ENCODE results near the gene COBLL1.

The COBLL1 gene

GRCh38 chr2:164789968-164790367 is 51.7 kb downstream of the COBLL1 start:
- no peak overlapping the region for H3K27ac ChIP-seq
- H3K4me3 ChIP-seq = no peak overlapping the region
- no peaks in the 10 kb centered on the region for H4K20me1 ChIP-seq
- no peaks in the 10 kb centered on the region for H3K27me3 ChIP-seq
- TF ChIP-seq Cebpa-rat (IDR thresholded peaks at IDR 0.05) = no peak
- H3K4me1 ChIP-seq = 0 out of 2 replicates have a peak, but pooled peaks cover 7% of the 10 kb centered on the region
- H3K9ac ChIP-seq = no peak overlapping the region
- H3K9me3 ChIP-seq = no peaks in the 10 kb centered on the region
- H3K4me2 ChIP-seq = no peak overlapping the region
- H3K36me3 ChIP-seq = no peaks in the 10 kb centered on the region

- no peak for TF ChIP-seq Cebpa-rat (IDR thresholded peaks at IDR 0.05)
- H3K4me3 ChIP-seq = no peak overlapping the region
- H3K4me2 ChIP-seq = no peak overlapping the region
- no peak overlapping the region for H3K27ac ChIP-seq
- no peaks in the 10 kb centered on the region for H3K9me3 ChIP-seq
- no peaks in the 10 kb centered on the region for H4K20me1 ChIP-seq
- no peaks in the 10 kb centered on the region for H3K4me1 ChIP-seq
- no peak overlapping the region for H3K9ac ChIP-seq
- H3K27me3 ChIP-seq = no peaks in the 10 kb centered on the region
- H3K36me3 ChIP-seq = no peaks in the 10 kb centered on the region
These were observed 54.8 kb downstream of the COBLL1 start for GRCh38 chr2:164786787-164787186.

GRCh38 chr2:164785457-164785856 is 56.2 kb downstream of the COBLL1 start:
- Histone ChIP-seq H3K4me3 (no peak overlapping the region), H3K4me1 (no peaks in the 10 kb centered on the region), H3K36me3 (no peaks in the 10 kb centered on the region), H3K9me3 (no peaks in the 10 kb centered on the region), H3K4me2 (no peak overlapping the region), H3K27me3 (no peaks in the 10 kb centered on the region), H3K9ac (no peak overlapping the region), H4K20me1 (no peaks in the 10 kb centered on the region), H3K27ac (no peak overlapping the region)
- no peak for TF ChIP-seq Cebpa-rat (IDR thresholded peaks at IDR 0.05)

- Histone ChIP-seq H3K27ac (no peak overlapping the region), H3K36me3 (no peaks in the 10 kb centered on the region), H4K20me1 (no peaks in the 10 kb centered on the region)
These were observed 57.2 kb downstream of the COBLL1 start for GRCh38 chr2:164784376-164784775.

GRCh38 chr2:164782323-164782722 is 59.3 kb downstream of the COBLL1 start:
- H3K4me3 ChIP-seq = no peak overlapping the region
- no peaks in the 10 kb centered on the region for H3K9me3 ChIP-seq
- H3K4me2 ChIP-seq = no peak overlapping the region
- H3K27ac ChIP-seq = no peak overlapping the region
- no peaks in the 10 kb centered on the region for H3K4me1 ChIP-seq
- no peaks in the 10 kb centered on the region for H4K20me1 ChIP-seq
- no peak for TF ChIP-seq Cebpa-rat (IDR thresholded peaks at IDR 0.05)
- H3K9ac ChIP-seq = no peak overlapping the region
- no peaks in the 10 kb centered on the region for H3K27me3 ChIP-seq
- no peaks in the 10 kb centered on the region for H3K36me3 ChIP-seq

More at GRCh38 chr2:164784376-164784775, 57.2 kb downstream of the COBLL1 start:
- Histone ChIP-seq H3K4me3 (no peak overlapping the region), H3K4me2 (no peak overlapping the region), H3K4me1 (no peaks in the 10 kb centered on the region), H3K9me3 (no peaks in the 10 kb centered on the region), H3K27me3 (no peaks in the 10 kb centered on the region), H3K9ac (no peak overlapping the region)
- no peak for TF ChIP-seq Cebpa-rat (IDR thresholded peaks at IDR 0.05)

- H3K4me2 ChIP-seq = no peak overlapping the region
- H3K4me1 ChIP-seq = no peaks in the 10 kb centered on the region
- no peaks in the 10 kb centered on the region for H3K36me3 ChIP-seq
- no peak overlapping the region for H3K27ac ChIP-seq
- no peak overlapping the region for H3K4me3 ChIP-seq
- no peaks in the 10 kb centered on the region for H3K27me3 ChIP-seq
- TF ChIP-seq Cebpa-rat (IDR thresholded peaks at IDR 0.05) = no peak
- H3K9me3 ChIP-seq = no peaks in the 10 kb centered on the region
- no peak overlapping the region for H3K9ac ChIP-seq
- no peaks in the 10 kb centered on the region for H4K20me1 ChIP-seq
These were observed 60.2 kb downstream of the COBLL1 start for GRCh38 chr2:164781394-164781793.

GRCh38 chr2:164780611-164781178 is 60.9 kb downstream of the COBLL1 start:
- H3K9me3 ChIP-seq = no peaks in the 10 kb centered on the region
- no peak for TF ChIP-seq Cebpa-rat (IDR thresholded peaks at IDR 0.05)
- no peaks in the 10 kb centered on the region for H3K36me3 ChIP-seq
- H3K27ac ChIP-seq = no peak overlapping the region
- no peaks in the 10 kb centered on the region for H3K4me1 ChIP-seq
- H4K20me1 ChIP-seq = no peaks in the 10 kb centered on the region
- H3K4me2 ChIP-seq = no peak overlapping the region
- no peaks in the 10 kb centered on the region for H3K27me3 ChIP-seq
- H3K9ac ChIP-seq = no peak overlapping the region
- no peak overlapping the region for H3K4me3 ChIP-seq

GRCh38 chr2:164779383-164780057 is 62.1 kb downstream of the COBLL1 start:
- Histone ChIP-seq H3K27ac (no peak overlapping the region), H3K27me3 (no peaks in the 10 kb centered on the region), H3K4me3 (no peak overlapping the region), H3K9me3 (no peaks in the 10 kb centered on the region), H3K4me2 (no peak overlapping the region), H3K36me3 (no peaks in the 10 kb centered on the region), H3K9ac (no peak overlapping the region), H4K20me1 (no peaks in the 10 kb centered on the region), H3K4me1 (no peaks in the 10 kb centered on the region)
- TF ChIP-seq Cebpa-rat (IDR thresholded peaks at IDR 0.05) = no peak

- H3K4me3 ChIP-seq = no peak overlapping the region
- H3K27me3 ChIP-seq = no peaks in the 10 kb centered on the region
- no peak overlapping the region for H3K9ac ChIP-seq
- H3K36me3 ChIP-seq = no peaks in the 10 kb centered on the region
- H3K4me1 ChIP-seq = no peaks in the 10 kb centered on the region
- H4K20me1 ChIP-seq = no peaks in the 10 kb centered on the region
- no peak for TF ChIP-seq Cebpa-rat (IDR thresholded peaks at IDR 0.05)
- no peaks in the 10 kb centered on the region for H3K9me3 ChIP-seq
- H3K4me2 ChIP-seq = no peak overlapping the region
- no peak overlapping the region for H3K27ac ChIP-seq
These were observed 62.9 kb downstream of the COBLL1 start for GRCh38 chr2:164778723-164779122.

- Histone ChIP-seq H3K27ac (no peak overlapping the region), H3K4me2 (no peak overlapping the region), H3K9ac (no peak overlapping the region), H3K4me1 (no peaks in the 10 kb centered on the region), H4K20me1 (no peaks in the 10 kb centered on the region), H3K27me3 (no peaks in the 10 kb centered on the region), H3K9me3 (no peaks in the 10 kb centered on the region), H3K36me3 (no peaks in the 10 kb centered on the region), H3K4me3 (no peak overlapping the region)
- TF ChIP-seq Cebpa-rat (IDR thresholded peaks at IDR 0.05) = no peak
These were observed 63.7 kb downstream of the COBLL1 start for GRCh38 chr2:164777847-164778461.
